Inferior parietal cortex (tissue), 1 donor: ENCODE measurements around the gene CRELD1.

ENCODE experiments used
- DNase-seq: peaks from one replicate; pipeline ENCODE4 v3.0.0-alpha.2; 2016; ENCODE audit errors: extremely low spot score

Gene CRELD1

GRCh38 chr3:9955611-9956352, 22.1 kb downstream of the CRELD1 start:
- no peak for DNase-seq

- no peak for DNase-seq
Observed at GRCh38 chr3:9957214-9957613, 23.6 kb downstream of the CRELD1 start.

- DNase-seq: no peak
Observed at GRCh38 chr3:9965200-9965875, 31.7 kb downstream of the CRELD1 start.

GRCh38 chr3:9966841-9967240, 33.2 kb downstream of the CRELD1 start:
- DNase-seq: no peak

- no peak for DNase-seq
Observed at GRCh38 chr3:9969632-9970019, 36.0 kb downstream of the CRELD1 start.

- DNase-seq: no peak
Observed at GRCh38 chr3:9970020-9970652, 36.5 kb downstream of the CRELD1 start.

- peak; percentile 73 for DNase-seq
Observed at GRCh38 chr3:9976721-9977709, 43.4 kb downstream of the CRELD1 start.

GRCh38 chr3:9978710-9979305, 45.2 kb downstream of the CRELD1 start:
- DNase-seq: peak; percentile 9

GRCh38 chr3:9980251-9980650, 46.6 kb downstream of the CRELD1 start:
- no peak for DNase-seq

GRCh38 chr3:9986230-9986725, 52.6 kb downstream of the CRELD1 start:
- DNase-seq: no peak

- DNase-seq: no peak
Observed at GRCh38 chr3:9994086-9994844, 60.6 kb downstream of the CRELD1 start.
